GM19328 (cell line): ENCODE data around the gene ITCH.
"Not testable (repeated sequence)": the region's sequence is repeated elsewhere in the genome, so short reads cannot be mapped to it uniquely, and the experiment has no call there.

Source experiments
- ATAC-seq: cut with Tn5 transposase; IDR thresholded peaks from one replicate; pipeline ENCODE4 v1.9.1; 2021; ENCODE audit warnings: mild to moderate bottlenecking, moderate library complexity; ENCODE audit not compliant: unreplicated experiment

Gene ITCH

GRCh38 chr20:34375977-34376430 lies 12.9 kb downstream of the ITCH start:
- no peak for ATAC-seq

- ATAC-seq: no peak
Measured at GRCh38 chr20:34377072-34377847, 14.2 kb downstream of the ITCH start.

GRCh38 chr20:34382174-34382573 lies 19.1 kb downstream of the ITCH start:
- no peak for ATAC-seq

GRCh38 chr20:34382877-34383455 lies 19.9 kb downstream of the ITCH start:
- not testable (repeated sequence) for ATAC-seq

GRCh38 chr20:34385464-34385863 lies 22.4 kb downstream of the ITCH start:
- no peak for ATAC-seq

GRCh38 chr20:34388000-34388399 lies 24.9 kb downstream of the ITCH start:
- ATAC-seq: no peak

- no peak for ATAC-seq
Measured at GRCh38 chr20:34388678-34389077, 25.6 kb downstream of the ITCH start.

GRCh38 chr20:34389206-34389953 lies 26.3 kb downstream of the ITCH start:
- no peak for ATAC-seq

GRCh38 chr20:34389954-34390555 lies 27.0 kb downstream of the ITCH start:
- ATAC-seq: no peak

- ATAC-seq: no peak
Measured at GRCh38 chr20:34396408-34396807, 33.3 kb downstream of the ITCH start.

- ATAC-seq: no peak
Measured at GRCh38 chr20:34397096-34397495, 34.0 kb downstream of the ITCH start.

GRCh38 chr20:34400776-34401175 lies 37.7 kb downstream of the ITCH start:
- ATAC-seq: not testable (repeated sequence)

- ATAC-seq: no peak
Measured at GRCh38 chr20:34401741-34402455, 38.8 kb downstream of the ITCH start.

GRCh38 chr20:34402461-34402860 lies 39.4 kb downstream of the ITCH start:
- no peak for ATAC-seq

GRCh38 chr20:34403063-34403827 lies 40.2 kb downstream of the ITCH start:
- ATAC-seq: no peak

- ATAC-seq: no peak
Measured at GRCh38 chr20:34403908-34404307, 40.8 kb downstream of the ITCH start.

- ATAC-seq: no peak
Measured at GRCh38 chr20:34404803-34405202, 41.7 kb downstream of the ITCH start.

GRCh38 chr20:34405247-34405651 lies 42.2 kb downstream of the ITCH start:
- not testable (repeated sequence) for ATAC-seq

GRCh38 chr20:34405942-34406341 lies 42.9 kb downstream of the ITCH start:
- not testable (repeated sequence) for ATAC-seq

GRCh38 chr20:34407962-34408474 lies 44.9 kb downstream of the ITCH start:
- ATAC-seq: no peak
